GM12872 (cell line): Measurements from ENCODE around the gene GUCY2D.

ENCODE experiments used
- TF ChIP-seq, protein P1 (sequence below): IDR thresholded peaks from 3 replicates; pipeline ENCODE4 v1.5.1; 2011; ENCODE audit warnings: low read depth, mild to moderate bottlenecking, low read length, moderate library complexity; ENCODE audit not compliant: insufficient read depth

The GUCY2D gene

GRCh38 chr17:7984904-7985303, 17.5 kb upstream of the GUCY2D start:
- TF ChIP-seq, protein P1, sequence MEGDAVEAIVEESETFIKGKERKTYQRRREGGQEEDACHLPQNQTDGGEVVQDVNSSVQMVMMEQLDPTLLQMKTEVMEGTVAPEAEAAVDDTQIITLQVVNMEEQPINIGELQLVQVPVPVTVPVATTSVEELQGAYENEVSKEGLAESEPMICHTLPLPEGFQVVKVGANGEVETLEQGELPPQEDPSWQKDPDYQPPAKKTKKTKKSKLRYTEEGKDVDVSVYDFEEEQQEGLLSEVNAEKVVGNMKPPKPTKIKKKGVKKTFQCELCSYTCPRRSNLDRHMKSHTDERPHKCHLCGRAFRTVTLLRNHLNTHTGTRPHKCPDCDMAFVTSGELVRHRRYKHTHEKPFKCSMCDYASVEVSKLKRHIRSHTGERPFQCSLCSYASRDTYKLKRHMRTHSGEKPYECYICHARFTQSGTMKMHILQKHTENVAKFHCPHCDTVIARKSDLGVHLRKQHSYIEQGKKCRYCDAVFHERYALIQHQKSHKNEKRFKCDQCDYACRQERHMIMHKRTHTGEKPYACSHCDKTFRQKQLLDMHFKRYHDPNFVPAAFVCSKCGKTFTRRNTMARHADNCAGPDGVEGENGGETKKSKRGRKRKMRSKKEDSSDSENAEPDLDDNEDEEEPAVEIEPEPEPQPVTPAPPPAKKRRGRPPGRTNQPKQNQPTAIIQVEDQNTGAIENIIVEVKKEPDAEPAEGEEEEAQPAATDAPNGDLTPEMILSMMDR, result no peak

DNA sequence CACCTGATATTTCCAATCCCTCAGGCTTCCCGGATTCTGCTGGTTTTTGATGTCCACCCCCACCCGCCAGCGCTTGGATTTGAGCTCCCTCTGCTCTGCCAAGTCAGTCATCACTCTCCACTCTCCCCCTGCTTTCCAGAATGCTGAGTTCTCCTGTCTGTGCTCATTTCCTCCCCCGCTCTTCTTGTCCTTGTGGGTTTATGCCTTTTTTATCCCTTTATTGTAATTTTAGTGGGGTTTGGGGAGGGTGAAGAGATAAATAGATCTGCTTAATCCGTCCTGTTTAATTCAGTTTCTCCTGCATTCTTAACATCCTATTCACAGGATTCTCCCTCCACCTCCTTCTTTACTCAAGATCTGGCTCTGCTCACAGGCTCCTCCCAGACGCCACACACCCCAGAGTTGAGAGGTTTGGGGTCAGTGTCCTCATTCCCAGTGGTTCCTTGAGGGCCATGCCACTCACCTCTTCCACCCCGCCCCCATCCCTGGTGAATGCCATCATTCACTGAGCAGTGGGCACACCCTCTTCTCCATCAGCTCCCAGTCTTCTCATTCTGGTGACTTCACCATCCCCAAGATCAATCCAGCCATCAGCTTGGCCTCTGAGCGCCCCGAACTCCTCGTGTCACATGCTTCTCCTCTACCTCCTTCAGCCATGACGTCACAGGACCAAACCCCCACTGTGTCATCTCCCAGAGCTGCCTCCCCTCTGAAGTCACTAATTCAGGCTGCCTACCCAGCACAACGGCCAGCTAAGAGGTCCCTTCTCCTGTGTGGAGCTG, 15.1 kb upstream of the GUCY2D start:
- TF ChIP-seq, protein P1, result no peak

- TF ChIP-seq, protein P1, result peak; percentile 54
These were observed 13.7 kb upstream of the GUCY2D start for GRCh38 chr17:7988750-7989178.

DNA sequence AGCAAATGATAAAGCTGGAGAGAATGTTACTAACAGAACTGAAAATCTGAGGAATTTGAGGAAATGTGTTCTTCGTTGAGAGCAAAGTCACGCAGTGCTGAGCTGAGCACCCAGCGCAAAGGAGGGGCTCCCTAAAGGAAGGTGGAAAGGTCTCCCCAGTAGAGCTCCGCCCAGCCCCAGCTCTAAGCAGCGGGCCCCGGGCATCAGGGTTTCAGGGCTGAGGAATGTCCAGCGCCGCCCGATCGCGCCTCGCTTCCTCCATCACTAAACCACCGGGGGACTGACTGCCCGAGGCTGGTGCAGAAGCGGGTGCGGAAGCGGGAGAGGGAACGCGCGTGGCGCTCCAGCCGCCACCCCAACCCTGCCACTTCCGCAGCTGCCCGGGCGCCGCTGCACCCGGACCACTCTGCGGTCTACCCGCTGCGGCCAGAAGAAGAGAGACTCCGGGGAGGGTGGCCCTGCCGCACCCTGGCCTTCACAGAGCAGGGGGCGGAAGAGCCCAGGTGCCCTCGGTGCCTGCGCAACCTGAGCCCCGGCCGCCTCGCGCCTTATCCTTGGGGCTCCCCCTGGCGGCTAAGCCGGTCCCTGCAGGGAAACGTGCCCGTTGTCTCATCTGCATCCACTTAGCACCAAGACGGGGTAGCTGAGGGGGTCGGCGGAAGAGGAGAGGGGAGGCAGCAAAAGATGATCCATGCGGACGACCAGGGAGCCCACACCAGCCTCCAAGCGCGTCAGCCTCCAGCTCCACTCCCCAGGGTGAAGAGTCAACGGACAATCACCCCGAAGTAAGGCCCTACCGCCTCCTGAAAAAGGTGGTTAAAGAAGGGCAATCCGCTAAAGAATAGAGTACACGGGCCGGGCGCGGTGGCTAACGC, 12.4 kb upstream of the GUCY2D start:
- TF ChIP-seq, protein P1, result peak; percentile 95

DNA sequence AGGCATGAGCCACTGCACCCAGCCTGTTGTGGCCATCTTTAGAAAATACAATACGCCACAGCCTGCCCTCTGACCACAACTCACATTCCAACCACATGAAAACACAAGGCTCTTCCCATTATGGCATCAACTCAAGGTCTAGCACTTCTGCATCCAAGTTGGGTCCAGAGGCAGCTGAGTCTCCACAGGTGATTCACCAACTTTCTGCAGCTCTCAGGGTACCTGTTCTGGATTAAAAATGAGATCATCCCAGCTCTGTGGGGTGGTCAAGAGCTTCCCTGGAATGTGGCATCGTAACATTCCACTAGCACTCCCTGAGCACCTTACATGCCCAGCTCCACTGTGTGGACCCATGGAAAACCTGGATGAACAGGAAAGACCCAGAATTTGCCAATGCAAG, 9.9 kb upstream of the GUCY2D start:
- TF ChIP-seq, protein P1, result no peak

DNA sequence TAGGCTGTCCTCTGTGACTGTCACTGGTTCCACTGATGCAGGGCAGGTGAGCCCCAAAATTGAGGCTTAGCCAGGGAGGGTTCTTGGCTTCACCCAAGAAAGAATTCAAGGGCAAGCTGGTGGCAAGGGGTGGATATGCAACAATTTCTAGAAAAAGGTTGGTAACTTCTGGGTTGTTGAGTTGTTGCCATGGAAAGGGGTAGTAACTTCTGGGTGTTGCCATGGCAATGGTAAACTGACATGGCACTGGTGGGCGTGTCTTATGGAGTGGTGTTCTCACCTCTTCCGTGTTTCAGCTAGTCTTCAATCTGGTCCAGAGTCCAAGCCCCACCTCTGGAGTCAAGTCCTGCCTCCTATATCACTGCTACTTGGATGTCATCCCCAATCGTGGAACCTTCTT, 9.5 kb upstream of the GUCY2D start:
- TF ChIP-seq, protein P1, result no peak

DNA sequence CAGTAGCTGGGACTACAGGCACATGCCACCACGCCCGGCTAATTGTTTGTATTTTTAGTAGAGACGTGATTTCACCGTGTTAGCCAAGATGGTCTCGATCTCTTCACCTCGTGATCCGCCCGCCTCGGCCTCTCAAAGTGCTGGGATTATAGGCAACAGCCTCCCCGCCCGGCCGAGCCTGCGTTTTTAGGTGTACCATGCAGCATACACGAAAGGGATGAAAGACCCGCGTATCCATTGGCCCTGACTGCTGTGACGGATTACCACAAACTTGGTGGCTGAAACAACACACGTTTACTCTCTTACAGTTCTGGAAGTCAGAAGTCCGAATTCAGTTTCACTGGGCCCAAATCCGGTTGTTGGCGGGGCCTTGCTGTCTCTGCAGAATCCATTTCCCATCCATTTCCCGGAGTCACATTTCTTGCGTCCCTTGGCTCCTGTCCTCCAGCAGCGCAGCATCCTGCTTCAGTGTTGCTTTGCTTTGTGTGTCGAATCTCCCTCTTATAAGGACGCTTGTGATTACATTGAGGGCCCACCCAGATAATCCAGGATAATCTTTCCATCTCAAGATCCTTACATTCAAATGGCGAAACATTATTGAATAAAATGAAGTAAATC, 8.3 kb upstream of the GUCY2D start:
- TF ChIP-seq, protein P1, result no peak
